RWPE2 (cell line): ENCODE results near the gene C8B.

Experiments
- ATAC-seq: fragments of 200-7000 bp; cut with Tn5 transposase; 3 replicates; pipeline ENCODE4 v1.9.1; 2021; ENCODE audit warnings: low read depth
- DNase-seq: peaks from one replicate; pipeline ENCODE4 v3.0.0-alpha.2; 2020; ENCODE audit warnings: low spot score
- H3K27ac ChIP-seq: fragments of 450-650 bp; 2 replicates; pipeline ENCODE4 v1.5.1; 2017; ENCODE audit warnings: mild to moderate bottlenecking; ENCODE audit not compliant: poor library complexity, severe bottlenecking
- H3K27me3 ChIP-seq: fragments of 250-450 bp; sonication (Bioruptor Pico); 2 replicates; pipeline ENCODE4 v1.5.1; 2021; ENCODE audit warnings: mild to moderate bottlenecking, moderate library complexity; ENCODE audit not compliant: insufficient read depth, poor library complexity, severe bottlenecking
- H3K36me3 ChIP-seq: fragments of 250-450 bp; sonication (Bioruptor Pico); 2 replicates; pipeline ENCODE4 v1.5.1; 2020; ENCODE audit warnings: low read depth, mild to moderate bottlenecking, moderate library complexity
- H3K4me1 ChIP-seq: fragments of 250-450 bp; sonication (Bioruptor Pico); 2 replicates; pipeline ENCODE4 v1.5.1; 2021; ENCODE audit warnings: mild to moderate bottlenecking, moderate library complexity; ENCODE audit not compliant: insufficient read depth, poor library complexity, severe bottlenecking
- H3K4me3 ChIP-seq: fragments of 250-450 bp; sonication (Bioruptor Pico); 2 replicates; pipeline ENCODE4 v1.5.1; 2021; ENCODE audit warnings: mild to moderate bottlenecking, moderate library complexity; ENCODE audit not compliant: severe bottlenecking
- H3K9me3 ChIP-seq: fragments of 250-450 bp; sonication (Bioruptor Pico); 2 replicates; pipeline ENCODE4 v1.5.1; 2021; ENCODE audit warnings: mild to moderate bottlenecking, moderate library complexity; ENCODE audit not compliant: severe bottlenecking
- TF ChIP-seq, protein P1 (sequence below): fragments of 450-650 bp; IDR thresholded peaks from one replicate; pipeline ENCODE4 v1.5.1; 2017; ENCODE audit warnings: mild to moderate bottlenecking, moderate library complexity; ENCODE audit not compliant: poor library complexity, severe bottlenecking

The C8B gene

DNA sequence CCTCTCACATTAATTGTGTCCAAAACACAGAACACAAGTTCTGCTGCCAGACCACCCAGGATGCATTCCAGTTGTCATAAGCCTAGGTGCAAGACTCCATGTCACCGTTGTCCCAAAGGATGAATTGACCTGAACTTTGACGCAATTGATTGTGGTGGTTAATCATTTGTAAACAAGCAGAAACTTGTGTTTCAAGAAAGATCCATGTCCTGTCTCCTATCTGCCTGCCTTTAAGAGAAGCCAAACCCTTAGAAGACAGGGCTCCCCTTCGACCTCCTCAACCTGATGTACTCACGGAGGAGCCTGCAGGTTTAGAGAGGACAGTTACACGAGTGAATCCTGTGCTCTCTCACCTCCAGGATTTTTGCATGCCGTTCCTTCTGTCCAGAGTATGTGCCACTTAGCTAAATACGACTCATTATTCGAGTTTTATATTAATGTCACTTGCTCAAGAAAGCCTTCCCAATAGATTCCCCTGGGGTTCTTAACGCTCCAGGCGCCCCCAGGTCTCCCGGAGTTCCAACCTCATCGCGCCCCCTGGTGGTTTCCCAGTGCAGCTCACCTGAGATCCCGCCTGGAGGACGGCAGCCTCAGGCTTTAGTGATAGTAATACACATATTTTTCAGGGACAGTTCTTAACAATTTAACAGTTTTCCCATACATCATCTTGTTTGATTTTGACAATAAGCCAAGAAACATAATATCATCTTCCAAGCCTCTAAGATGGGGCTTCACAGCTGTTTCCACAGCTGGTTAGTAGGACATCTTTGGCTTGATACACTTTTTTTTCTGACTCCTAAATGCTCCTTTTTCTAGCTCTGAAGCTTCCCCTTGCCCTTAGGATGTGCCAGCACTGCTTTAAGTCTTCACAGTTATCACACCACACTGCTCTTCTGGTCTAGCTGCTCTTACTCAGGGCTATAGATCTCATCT is 2.4 kb upstream of the C8B start:
- ATAC-seq (no peak), DNase-seq (no peak)
- Histone ChIP-seq H3K36me3 (no peaks in the 10 kb centered on the region), H3K9me3 (no peaks in the 10 kb centered on the region), H3K4me3 (no peak overlapping the region), H3K27ac (no peak overlapping the region), H3K4me1 (no peaks in the 10 kb centered on the region), H3K27me3 (no peaks in the 10 kb centered on the region)
- TF ChIP-seq, protein P1, sequence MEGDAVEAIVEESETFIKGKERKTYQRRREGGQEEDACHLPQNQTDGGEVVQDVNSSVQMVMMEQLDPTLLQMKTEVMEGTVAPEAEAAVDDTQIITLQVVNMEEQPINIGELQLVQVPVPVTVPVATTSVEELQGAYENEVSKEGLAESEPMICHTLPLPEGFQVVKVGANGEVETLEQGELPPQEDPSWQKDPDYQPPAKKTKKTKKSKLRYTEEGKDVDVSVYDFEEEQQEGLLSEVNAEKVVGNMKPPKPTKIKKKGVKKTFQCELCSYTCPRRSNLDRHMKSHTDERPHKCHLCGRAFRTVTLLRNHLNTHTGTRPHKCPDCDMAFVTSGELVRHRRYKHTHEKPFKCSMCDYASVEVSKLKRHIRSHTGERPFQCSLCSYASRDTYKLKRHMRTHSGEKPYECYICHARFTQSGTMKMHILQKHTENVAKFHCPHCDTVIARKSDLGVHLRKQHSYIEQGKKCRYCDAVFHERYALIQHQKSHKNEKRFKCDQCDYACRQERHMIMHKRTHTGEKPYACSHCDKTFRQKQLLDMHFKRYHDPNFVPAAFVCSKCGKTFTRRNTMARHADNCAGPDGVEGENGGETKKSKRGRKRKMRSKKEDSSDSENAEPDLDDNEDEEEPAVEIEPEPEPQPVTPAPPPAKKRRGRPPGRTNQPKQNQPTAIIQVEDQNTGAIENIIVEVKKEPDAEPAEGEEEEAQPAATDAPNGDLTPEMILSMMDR: peak; percentile 3

DNA sequence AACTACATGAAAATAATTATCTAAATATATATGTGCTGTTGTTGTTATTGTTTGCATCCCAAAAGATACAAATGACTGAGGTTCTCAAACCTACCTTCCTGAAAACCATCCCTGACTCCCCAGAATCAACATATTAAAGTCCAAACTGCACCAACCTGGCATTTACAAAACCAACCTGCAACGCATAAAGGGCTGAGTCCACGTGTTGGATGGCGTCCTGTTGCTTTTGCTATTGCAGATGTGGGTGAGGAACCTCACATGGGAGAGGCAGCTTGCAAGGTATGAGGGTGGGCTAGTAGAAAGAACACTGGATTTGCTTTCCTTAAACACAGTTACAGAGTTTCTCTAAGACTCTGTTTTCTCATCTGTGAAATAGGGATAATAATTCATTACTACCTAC is 1.5 kb upstream of the C8B start:
- no peaks in the 10 kb centered on the region for H3K36me3 ChIP-seq
- DNase-seq: no peak
- H3K4me1 ChIP-seq: no peaks in the 10 kb centered on the region
- no peaks in the 10 kb centered on the region for H3K9me3 ChIP-seq
- H3K27ac ChIP-seq: no peak overlapping the region
- TF ChIP-seq, protein P1: no peak
- no peak for ATAC-seq
- no peak overlapping the region for H3K4me3 ChIP-seq
- H3K27me3 ChIP-seq: no peaks in the 10 kb centered on the region

DNA sequence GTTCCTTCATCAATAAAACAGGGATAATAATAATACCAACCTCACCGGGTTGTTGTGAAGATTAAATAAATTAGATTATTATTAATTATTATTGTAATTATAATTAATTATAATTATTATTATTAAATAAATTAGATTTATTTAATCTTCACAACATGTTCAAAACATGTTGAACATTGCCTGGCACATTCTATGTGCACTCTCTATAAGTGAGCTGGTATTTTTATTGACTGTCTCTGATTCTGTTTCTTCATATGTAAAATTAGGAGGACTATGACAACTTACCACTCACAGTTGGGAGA is 834 bp upstream of the C8B start:
- no peak for ATAC-seq
- no peak overlapping the region for H3K4me3 ChIP-seq
- TF ChIP-seq, protein P1: no peak
- no peaks in the 10 kb centered on the region for H3K27me3 ChIP-seq
- no peak overlapping the region for H3K27ac ChIP-seq
- H3K4me1 ChIP-seq: no peaks in the 10 kb centered on the region
- no peaks in the 10 kb centered on the region for H3K36me3 ChIP-seq
- no peak for DNase-seq
- no peaks in the 10 kb centered on the region for H3K9me3 ChIP-seq

DNA sequence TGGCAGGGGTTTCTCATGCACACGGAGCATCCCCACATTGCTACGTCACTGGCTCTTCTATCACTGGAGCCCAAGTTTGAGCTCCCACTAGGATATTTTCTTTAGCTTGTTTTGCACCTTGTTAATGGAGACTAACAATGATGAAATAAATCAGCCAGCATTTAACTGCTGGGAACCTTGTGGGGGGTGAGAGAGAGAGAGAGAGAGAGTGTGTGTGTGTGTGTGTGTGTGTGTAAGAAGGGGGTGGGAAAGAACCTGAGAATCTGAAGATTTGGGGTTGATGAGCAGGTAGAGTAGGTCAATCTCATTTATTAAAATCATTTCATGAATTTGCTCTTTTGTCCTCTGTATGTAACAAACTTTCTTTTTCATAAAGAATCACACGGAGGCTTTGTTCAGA is 624 bp downstream of the C8B start:
- H3K27ac ChIP-seq: no peak overlapping the region
- no peak overlapping the region for H3K4me3 ChIP-seq
- H3K9me3 ChIP-seq: no peaks in the 10 kb centered on the region
- no peaks in the 10 kb centered on the region for H3K36me3 ChIP-seq
- ATAC-seq (no peak), DNase-seq (no peak)
- H3K27me3 ChIP-seq: no peaks in the 10 kb centered on the region
- TF ChIP-seq, protein P1: no peak
- no peaks in the 10 kb centered on the region for H3K4me1 ChIP-seq

DNA sequence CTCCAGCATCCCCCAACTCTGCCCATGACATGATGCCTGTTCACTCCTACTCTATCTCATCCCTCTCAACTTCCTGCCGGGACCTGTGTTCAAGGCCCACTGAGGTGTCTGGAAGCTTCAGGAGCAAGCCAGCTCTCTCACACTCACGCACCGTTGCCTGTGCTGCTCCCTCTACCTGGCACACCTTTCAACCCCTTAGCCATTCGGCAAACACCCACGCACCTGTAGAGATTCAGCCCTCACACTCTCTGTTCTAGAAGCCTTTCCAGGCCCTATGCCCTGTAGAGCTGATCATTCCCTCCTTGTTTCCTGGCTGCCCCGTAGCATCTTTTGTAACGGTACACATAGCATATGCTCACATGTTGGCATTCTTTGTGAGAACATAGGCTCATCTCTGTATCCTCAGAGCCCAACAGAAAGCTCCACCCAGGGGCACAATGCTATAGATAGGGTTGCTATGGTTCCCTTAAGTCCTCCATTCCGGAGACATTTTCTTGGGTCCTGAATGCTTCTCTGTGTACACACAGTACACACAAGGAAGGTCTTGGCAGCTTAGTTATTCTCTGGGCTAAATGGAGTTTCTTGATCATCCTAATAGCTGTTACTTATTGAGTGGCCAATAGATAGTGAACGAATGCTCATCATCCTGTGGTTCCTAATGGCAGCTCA is 1.3 kb downstream of the C8B start:
- TF ChIP-seq, protein P1: no peak
- H3K27ac ChIP-seq: no peak overlapping the region

More for the DNA sequence above, 1.3 kb downstream of the C8B start:
- no peak for ATAC-seq
- Histone ChIP-seq H3K9me3 (no peaks in the 10 kb centered on the region), H3K36me3 (no peaks in the 10 kb centered on the region), H3K4me3 (no peak overlapping the region), H3K27me3 (no peaks in the 10 kb centered on the region), H3K4me1 (no peaks in the 10 kb centered on the region)
- DNase-seq: no peak
